GM10847 (cell line): ENCODE measurements around the gene ZNF511.

Experiments
- POLR2A ChIP-seq: IDR thresholded peaks from 2 replicates; pipeline ENCODE4 v1.6.1; 2011; ENCODE audit not compliant: insufficient read length; ENCODE audit errors: extremely low read depth

The ZNF511 gene

GRCh38 chr10:133272301-133272963 is 36.3 kb upstream of the ZNF511 start:
- TF ChIP-seq POLR2A = no peak

GRCh38 chr10:133272964-133273420 is 35.7 kb upstream of the ZNF511 start:
- TF ChIP-seq POLR2A = no peak

- TF ChIP-seq POLR2A = no peak
These were observed 35.1 kb upstream of the ZNF511 start for GRCh38 chr10:133273534-133274143.

- peak; percentile 31 for TF ChIP-seq POLR2A
These were observed 33.7 kb upstream of the ZNF511 start for GRCh38 chr10:133274751-133275683.

GRCh38 chr10:133275684-133276092 is 33.0 kb upstream of the ZNF511 start:
- peak; percentile 5 for TF ChIP-seq POLR2A

- TF ChIP-seq POLR2A = no peak
These were observed 32.6 kb upstream of the ZNF511 start for GRCh38 chr10:133276100-133276434.

GRCh38 chr10:133276435-133277201 is 32.1 kb upstream of the ZNF511 start, which contains the start of gene ADAM8:
ADAM8 (minus strand) TSS chr10:133276868; CDS start chr10:133276817, 51 bp downstream.
- TF ChIP-seq POLR2A = peak; percentile 89

- no peak for TF ChIP-seq POLR2A
These were observed 31.3 kb upstream of the ZNF511 start for GRCh38 chr10:133277277-133277992.

GRCh38 chr10:133277993-133278576 is 30.6 kb upstream of the ZNF511 start:
- TF ChIP-seq POLR2A = no peak

- TF ChIP-seq POLR2A = no peak
These were observed 30.0 kb upstream of the ZNF511 start for GRCh38 chr10:133278577-133279265.

- TF ChIP-seq POLR2A = no peak
These were observed 29.1 kb upstream of the ZNF511 start for GRCh38 chr10:133279326-133280226.

- TF ChIP-seq POLR2A = no peak
These were observed 28.2 kb upstream of the ZNF511 start for GRCh38 chr10:133280391-133281059.
